SU-DHL-6 (cell line): ENCODE results near the gene ZNF536.

ENCODE experiments used
- EZH2phosphoT487 ChIP-seq: fragments of 200-600 bp; sonication (generic), shearing (Covaris generic); conservative IDR thresholded peaks from 2 replicates; pipeline ENCODE4 v1.6.1; 2018; ENCODE audit warnings: mild to moderate bottlenecking, antibody characterized with exemption, low read length, moderate library complexity, mixed read lengths
- TF ChIP-seq, protein P1 (sequence below): fragments of 200-600 bp; sonication (generic); IDR thresholded peaks from one replicate; pipeline ENCODE4 v1.5.1; 2017; ENCODE audit warnings: antibody characterized with exemption, mild to moderate bottlenecking, low read length, moderate library complexity; ENCODE audit not compliant: insufficient read depth, poor library complexity, severe bottlenecking

DNA sequence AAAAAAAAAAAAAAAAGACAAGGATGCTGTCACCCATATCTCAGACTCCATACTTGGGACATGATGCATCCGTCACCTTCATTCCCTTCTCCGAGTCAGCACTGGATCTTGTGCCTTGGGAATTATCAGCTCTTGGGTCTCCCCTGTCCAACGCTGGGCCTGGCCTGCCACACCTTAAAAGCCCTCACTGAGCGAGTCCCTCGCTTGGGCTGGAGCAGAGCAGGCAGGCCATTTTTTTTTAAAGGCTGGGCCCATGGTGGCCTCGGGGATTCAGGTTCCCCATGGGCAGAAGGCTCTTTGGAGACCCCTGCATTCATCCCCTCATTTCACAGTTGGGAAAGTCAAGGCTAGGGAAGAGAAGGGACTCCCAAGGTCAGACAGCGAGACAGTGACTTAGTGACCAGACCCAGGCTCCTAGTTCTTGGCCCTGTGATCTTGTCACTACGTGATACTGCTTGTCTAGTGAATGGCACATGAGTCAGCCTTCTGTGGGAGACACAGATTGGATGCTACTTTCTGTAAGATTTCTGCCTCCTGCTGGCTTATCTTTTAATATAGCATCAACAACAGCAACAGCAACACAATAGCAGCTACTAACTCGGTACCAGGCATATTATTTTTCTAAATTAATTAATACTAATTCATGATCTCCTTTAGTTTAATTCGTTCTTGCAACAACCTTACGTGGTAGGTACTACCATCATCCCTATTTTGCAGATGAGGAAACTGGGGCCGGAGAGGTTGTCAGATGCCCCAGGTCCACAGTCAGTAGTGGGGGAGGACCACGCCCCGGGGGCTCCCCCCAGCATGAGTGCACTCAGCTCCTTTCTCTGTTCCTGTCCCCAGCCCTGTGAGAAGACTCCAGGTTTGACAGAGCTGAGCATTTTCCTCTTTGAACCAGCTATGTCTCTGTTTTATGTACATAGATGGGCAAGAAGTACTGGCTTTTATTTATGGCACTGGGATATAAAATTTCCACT lies 27.4 kb upstream of the ZNF536 start:
- TF ChIP-seq, protein P1, sequence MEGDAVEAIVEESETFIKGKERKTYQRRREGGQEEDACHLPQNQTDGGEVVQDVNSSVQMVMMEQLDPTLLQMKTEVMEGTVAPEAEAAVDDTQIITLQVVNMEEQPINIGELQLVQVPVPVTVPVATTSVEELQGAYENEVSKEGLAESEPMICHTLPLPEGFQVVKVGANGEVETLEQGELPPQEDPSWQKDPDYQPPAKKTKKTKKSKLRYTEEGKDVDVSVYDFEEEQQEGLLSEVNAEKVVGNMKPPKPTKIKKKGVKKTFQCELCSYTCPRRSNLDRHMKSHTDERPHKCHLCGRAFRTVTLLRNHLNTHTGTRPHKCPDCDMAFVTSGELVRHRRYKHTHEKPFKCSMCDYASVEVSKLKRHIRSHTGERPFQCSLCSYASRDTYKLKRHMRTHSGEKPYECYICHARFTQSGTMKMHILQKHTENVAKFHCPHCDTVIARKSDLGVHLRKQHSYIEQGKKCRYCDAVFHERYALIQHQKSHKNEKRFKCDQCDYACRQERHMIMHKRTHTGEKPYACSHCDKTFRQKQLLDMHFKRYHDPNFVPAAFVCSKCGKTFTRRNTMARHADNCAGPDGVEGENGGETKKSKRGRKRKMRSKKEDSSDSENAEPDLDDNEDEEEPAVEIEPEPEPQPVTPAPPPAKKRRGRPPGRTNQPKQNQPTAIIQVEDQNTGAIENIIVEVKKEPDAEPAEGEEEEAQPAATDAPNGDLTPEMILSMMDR, result no peak
- no peak for TF ChIP-seq EZH2phosphoT487
